Activated CD4-positive, alpha-beta T cell treated with anti-CD3 and anti-CD28 coated beads, Interleukin-2, amount 50 U/mL, for 1 hour (primary cell): ENCODE data around the gene TRMT11.

ENCODE experiments used
- DNase-seq: peaks from one replicate; pipeline ENCODE4 v3.0.0-alpha.2; 2020

The TRMT11 gene

DNA sequence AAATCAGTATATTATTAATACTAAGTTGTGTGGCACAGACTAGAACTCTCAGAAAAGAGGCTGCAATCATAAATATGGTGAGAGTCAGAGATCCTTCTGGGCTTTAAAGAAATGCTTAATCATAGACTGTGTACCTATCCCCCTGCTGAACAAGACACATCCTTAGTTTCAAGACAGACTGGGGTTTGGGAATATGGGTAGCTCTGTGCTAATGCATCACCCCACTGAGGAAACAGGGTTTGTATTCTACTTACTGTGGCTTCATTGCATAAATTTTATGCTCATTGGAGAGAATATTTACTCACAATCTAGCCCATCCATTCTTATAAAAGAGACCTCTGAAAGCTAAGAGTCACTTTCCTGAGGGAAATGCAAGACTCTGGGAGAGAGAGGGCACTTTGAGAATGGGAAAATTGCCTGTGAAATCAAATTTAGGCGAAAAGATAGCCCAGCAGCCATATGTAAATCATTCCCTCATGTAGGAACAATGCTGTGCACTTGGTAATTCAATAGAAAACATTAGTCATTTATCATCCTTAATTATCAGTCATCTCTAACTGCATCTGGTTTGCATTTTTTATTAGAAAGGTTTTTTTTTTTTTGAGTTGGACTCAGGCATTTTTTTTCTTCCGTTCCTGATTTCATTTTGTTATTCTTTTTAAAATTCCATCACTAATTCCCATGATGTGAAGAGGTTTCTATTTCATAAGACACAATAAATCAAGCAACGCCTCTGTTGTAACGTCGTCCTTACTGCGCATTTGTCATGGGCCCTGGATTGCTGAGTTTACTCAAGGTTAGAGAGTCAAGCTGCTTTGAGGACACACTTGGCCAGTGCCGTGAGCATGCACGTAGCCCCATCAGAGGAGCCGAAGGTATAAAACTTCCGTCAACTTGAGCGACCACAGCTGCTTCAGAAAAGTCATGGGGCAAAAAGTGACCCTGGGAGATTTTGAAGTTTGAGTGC is 91.8 kb downstream of the TRMT11 start:
- DNase-seq = no peak

DNA sequence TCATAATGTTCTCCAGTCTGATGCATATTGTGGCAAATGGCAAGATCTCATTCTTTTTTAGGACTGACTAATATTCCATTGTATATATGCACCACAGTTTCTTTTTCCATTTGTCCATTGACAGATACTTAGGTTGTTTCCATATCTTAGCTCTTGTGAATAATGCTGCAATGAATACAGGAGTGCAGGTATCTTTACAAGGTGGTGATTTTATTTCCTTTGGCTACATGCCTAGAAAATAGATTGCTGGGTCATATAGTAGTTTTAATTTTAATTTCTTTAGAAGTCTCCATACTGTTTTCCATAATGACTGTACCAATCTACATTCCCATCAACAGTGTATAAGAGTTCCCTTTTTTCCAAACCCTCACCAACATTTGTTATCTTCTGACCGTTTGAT is 97.5 kb downstream of the TRMT11 start:
- DNase-seq = no peak

DNA sequence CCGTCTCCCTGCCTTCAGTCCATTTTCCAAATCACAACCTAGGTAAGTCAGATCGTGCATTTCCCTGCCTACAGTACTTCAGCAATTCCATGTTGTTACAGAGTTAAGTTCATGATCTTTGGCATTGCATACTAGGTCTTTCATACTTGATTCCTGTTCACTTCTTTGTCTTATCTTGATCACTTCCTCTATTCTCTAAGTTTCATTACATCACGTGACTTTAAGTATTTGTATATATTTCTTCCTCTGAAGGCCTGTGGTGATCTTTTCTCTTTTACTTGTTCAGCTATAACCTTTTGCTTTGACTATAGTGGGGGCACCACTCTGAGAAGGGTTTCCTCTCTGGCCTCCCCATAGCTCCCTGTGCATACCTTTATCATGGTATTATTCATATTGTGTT is 100.2 kb downstream of the TRMT11 start:
- DNase-seq = no peak
